Glutamatergic neuron (in vitro differentiated cells): ENCODE data around the gene PTPRO. TPM values are rescaled to one million over a fixed set of nuclear protein-coding genes. Genes with fewer than 3 reads are reported as not detected.

Experiments
- DNase-seq: peaks from one replicate; pipeline ENCODE4 v3.0.0; 2022
- H3K27ac Mint-ChIP-seq: one replicate; pipeline ENCODE4 v1.8.0; 2020; ENCODE audit warnings: mild to moderate bottlenecking, mixed read lengths, inconsistent platforms; ENCODE audit not compliant: unreplicated experiment
- H3K27me3 Mint-ChIP-seq: one replicate; pipeline ENCODE4 v1.8.0; 2020; ENCODE audit warnings: mild to moderate bottlenecking, moderate library complexity, mixed read lengths, inconsistent platforms; ENCODE audit not compliant: unreplicated experiment
- H3K36me3 Mint-ChIP-seq: one replicate; pipeline ENCODE4 v1.8.0; 2020; ENCODE audit warnings: mild to moderate bottlenecking, mixed read lengths, inconsistent platforms; ENCODE audit not compliant: unreplicated experiment
- H3K4me1 Mint-ChIP-seq: one replicate; pipeline ENCODE4 v1.8.0; 2020; ENCODE audit warnings: mild to moderate bottlenecking, low read depth, mixed read lengths, inconsistent platforms; ENCODE audit not compliant: unreplicated experiment
- H3K4me3 Mint-ChIP-seq: one replicate; pipeline ENCODE4 v1.8.0; 2020; ENCODE audit warnings: mild to moderate bottlenecking, mixed read lengths, inconsistent platforms; ENCODE audit not compliant: unreplicated experiment
- H3K9me3 Mint-ChIP-seq: one replicate; pipeline ENCODE4 v1.8.0; 2020; ENCODE audit warnings: mild to moderate bottlenecking, moderate library complexity, mixed read lengths, inconsistent platforms; ENCODE audit not compliant: unreplicated experiment
- CTCF ChIP-seq: fragments of 200-600 bp; sonication (generic); IDR thresholded peaks from one replicate; pipeline ENCODE4 v1.5.0; 2021; ENCODE audit not compliant: partially characterized antibody, unreplicated experiment
- total RNA-seq: library from RNA; stranded (reverse); fragmentation: NEBNext Ultra II Directional; extraction: Animal tissue kit (Norgen Biotek cat#: 25700); gene quantifications from one replicate; pipeline ENCODE4 v1.2.1, GENCODE V29; 2021; ENCODE audit not compliant: unreplicated experiment

PTPRO gene
- total RNA-seq, 1 donor from 2014 or later, result 32.5 TPM

- peaks cover 3% of the 10 kb centered on the region for H3K27me3 Mint-ChIP-seq
- no peak overlapping the region for H3K4me3 Mint-ChIP-seq
These were observed 172.2 kb downstream of the PTPRO start for GRCh38 chr12:15494329-15495046.

DNA sequence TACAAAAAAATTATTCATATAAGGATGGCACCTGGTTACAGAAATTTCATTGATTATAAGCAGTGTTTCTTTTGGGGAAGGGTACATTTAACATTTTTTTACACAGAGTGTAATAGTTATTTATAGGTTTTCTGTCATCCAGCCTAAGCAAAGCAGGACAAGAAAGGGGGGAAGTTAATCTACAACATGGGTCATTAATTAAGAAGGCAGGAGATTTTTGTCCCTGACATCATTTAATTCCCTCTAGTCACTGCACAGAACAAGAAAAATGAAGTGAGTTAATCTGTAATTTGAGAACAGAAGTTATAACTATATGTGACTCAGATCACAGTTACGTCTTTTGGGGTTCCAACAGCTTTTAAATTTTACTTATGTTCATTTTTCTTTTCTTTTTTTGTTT is 173.4 kb downstream of the PTPRO start:
- H3K4me1 Mint-ChIP-seq, result no peaks in the 10 kb centered on the region
- no peaks in the 10 kb centered on the region for H3K36me3 Mint-ChIP-seq
- no peak overlapping the region for H3K27ac Mint-ChIP-seq
- no peak overlapping the region for H3K4me3 Mint-ChIP-seq
- no peak for TF ChIP-seq CTCF
- H3K9me3 Mint-ChIP-seq, result no peaks in the 10 kb centered on the region
- peaks cover 3% of the 10 kb centered on the region for H3K27me3 Mint-ChIP-seq
- DNase-seq, result no peak

More at GRCh38 chr12:15494329-15495046, 172.2 kb downstream of the PTPRO start:
- Mint-ChIP-seq H3K9me3 (no peaks in the 10 kb centered on the region), H3K4me1 (no peaks in the 10 kb centered on the region), H3K36me3 (no peaks in the 10 kb centered on the region), H3K27ac (no peak overlapping the region)
- no peak for TF ChIP-seq CTCF
- no peak for DNase-seq

- Mint-ChIP-seq H3K27me3 (peaks cover 2% of the 10 kb centered on the region), H3K27ac (no peak overlapping the region), H3K4me1 (no peaks in the 10 kb centered on the region), H3K4me3 (no peak overlapping the region), H3K9me3 (no peaks in the 10 kb centered on the region), H3K36me3 (no peaks in the 10 kb centered on the region)
- DNase-seq, result no peak
- no peak for TF ChIP-seq CTCF
These were observed 174.4 kb downstream of the PTPRO start for GRCh38 chr12:15496738-15497137.

- TF ChIP-seq CTCF, result no peak
- H3K4me3 Mint-ChIP-seq, result no peak overlapping the region
- H3K9me3 Mint-ChIP-seq, result no peaks in the 10 kb centered on the region
- H3K4me1 Mint-ChIP-seq, result no peaks in the 10 kb centered on the region
- DNase-seq, result no peak
- no peaks in the 10 kb centered on the region for H3K36me3 Mint-ChIP-seq
- peaks cover 2% of the 10 kb centered on the region for H3K27me3 Mint-ChIP-seq
- no peak overlapping the region for H3K27ac Mint-ChIP-seq
These were observed 175.5 kb downstream of the PTPRO start for GRCh38 chr12:15497671-15498292.

DNA sequence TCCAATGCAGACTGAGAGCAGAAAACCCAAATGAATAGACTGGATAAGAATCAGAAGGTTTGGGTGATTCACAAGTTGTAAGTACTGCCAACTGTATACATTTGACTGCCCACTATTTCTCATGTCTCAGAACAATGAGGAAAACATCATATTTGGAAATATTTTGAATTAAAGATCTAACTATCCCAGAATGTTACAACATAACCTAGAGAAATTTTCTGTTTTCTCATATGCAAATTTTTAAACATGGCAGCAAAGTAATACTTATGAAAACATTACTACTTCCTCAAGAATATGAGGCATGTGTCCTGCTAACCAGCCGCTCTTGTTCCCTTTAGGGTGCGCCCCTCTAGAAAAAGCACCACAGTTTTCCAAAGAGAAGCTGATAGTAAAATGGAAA is 179.9 kb downstream of the PTPRO start:
- Mint-ChIP-seq H3K27ac (no peak overlapping the region), H3K9me3 (no peaks in the 10 kb centered on the region), H3K4me1 (no peaks in the 10 kb centered on the region), H3K36me3 (no peaks in the 10 kb centered on the region), H3K4me3 (no peak overlapping the region), H3K27me3 (peaks cover 2% of the 10 kb centered on the region)
- TF ChIP-seq CTCF, result no peak
- no peak for DNase-seq
